GM18867 (cell line): ENCODE measurements around the gene MOBP.

ENCODE experiments used
- ATAC-seq: cut with Tn5 transposase; IDR thresholded peaks from one replicate; pipeline ENCODE4 v1.9.1; 2021; ENCODE audit warnings: mild to moderate bottlenecking, moderate library complexity; ENCODE audit not compliant: unreplicated experiment

The MOBP gene

GRCh38 chr3:39491733-39492350 lies 24.4 kb downstream of the MOBP start:
- ATAC-seq = no peak

- ATAC-seq = no peak
Observed at GRCh38 chr3:39494781-39495180, 27.3 kb downstream of the MOBP start.

GRCh38 chr3:39497753-39498152 lies 30.3 kb downstream of the MOBP start:
- ATAC-seq = no peak

- no peak for ATAC-seq
Observed at GRCh38 chr3:39499651-39500273, 32.3 kb downstream of the MOBP start.

GRCh38 chr3:39501059-39501458 lies 33.6 kb downstream of the MOBP start:
- no peak for ATAC-seq

- ATAC-seq = no peak
Observed at GRCh38 chr3:39501968-39502837, 34.7 kb downstream of the MOBP start.

GRCh38 chr3:39502838-39503145 lies 35.3 kb downstream of the MOBP start:
- no peak for ATAC-seq

- ATAC-seq = no peak
Observed at GRCh38 chr3:39505866-39506742, 38.6 kb downstream of the MOBP start.

- no peak for ATAC-seq
Observed at GRCh38 chr3:39506863-39507262, 39.4 kb downstream of the MOBP start.

- ATAC-seq = no peak
Observed at GRCh38 chr3:39513791-39514369, 46.4 kb downstream of the MOBP start.

- no peak for ATAC-seq
Observed at GRCh38 chr3:39515681-39516441, 48.4 kb downstream of the MOBP start.

- no peak for ATAC-seq
Observed at GRCh38 chr3:39519103-39519502, 51.6 kb downstream of the MOBP start.

GRCh38 chr3:39519554-39520288 lies 52.2 kb downstream of the MOBP start:
- ATAC-seq = no peak

- ATAC-seq = no peak
Observed at GRCh38 chr3:39521456-39521855, 54.0 kb downstream of the MOBP start.

- ATAC-seq = no peak
Observed at GRCh38 chr3:39524107-39524506, 56.6 kb downstream of the MOBP start.

GRCh38 chr3:39528844-39529243 lies 61.4 kb downstream of the MOBP start:
- no peak for ATAC-seq

- ATAC-seq = no peak
Observed at GRCh38 chr3:39529577-39529976, 62.1 kb downstream of the MOBP start.

GRCh38 chr3:39531066-39531465 lies 63.6 kb downstream of the MOBP start:
- ATAC-seq = no peak

GRCh38 chr3:39531665-39532064 lies 64.2 kb downstream of the MOBP start:
- ATAC-seq = no peak
